ENCODE results near the gene SRR. TPM values are rescaled to one million over a fixed set of nuclear protein-coding genes. Genes with fewer than 3 reads are reported as not detected.

SRR gene
- total RNA-seq, 1 donor from 2014 or later = 27.8 TPM

DNA sequence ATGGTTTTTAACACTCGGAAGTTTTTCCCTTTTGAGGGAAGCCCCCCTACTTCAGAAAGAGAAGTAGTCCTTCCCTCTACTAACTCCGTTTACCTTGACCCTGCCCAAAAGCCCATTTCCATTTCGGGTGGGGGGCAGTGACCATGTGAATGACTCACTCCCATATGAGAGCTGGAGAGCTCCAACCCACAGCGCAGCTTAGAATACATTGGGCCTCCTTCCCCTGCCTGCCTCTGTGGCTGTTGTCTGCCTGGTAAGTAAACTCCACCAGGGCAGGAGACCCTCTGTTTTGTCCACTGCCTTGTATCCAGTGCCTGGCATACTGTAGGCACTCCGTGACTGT lies 34.5 kb downstream of the SRR start:
- Mint-ChIP-seq H3K9me3 (ENCODE audit: unreplicated experiment) (no peaks in the 10 kb centered on the region), H3K27ac (ENCODE audit: unreplicated experiment) (peak overlapping the region; percentile 64), H3K4me1 (ENCODE audit: unreplicated experiment) (peaks cover 12% of the 10 kb centered on the region), H3K27me3 (ENCODE audit: unreplicated experiment) (peaks cover 10% of the 10 kb centered on the region), H3K4me3 (ENCODE audit: unreplicated experiment) (peak overlapping the region; percentile 93), H3K36me3 (ENCODE audit: low read depth, unreplicated experiment) (peaks cover 10% of the 10 kb centered on the region)
- DNase-seq (ENCODE audit: low spot score) = no peak
- TF ChIP-seq, protein P1, sequence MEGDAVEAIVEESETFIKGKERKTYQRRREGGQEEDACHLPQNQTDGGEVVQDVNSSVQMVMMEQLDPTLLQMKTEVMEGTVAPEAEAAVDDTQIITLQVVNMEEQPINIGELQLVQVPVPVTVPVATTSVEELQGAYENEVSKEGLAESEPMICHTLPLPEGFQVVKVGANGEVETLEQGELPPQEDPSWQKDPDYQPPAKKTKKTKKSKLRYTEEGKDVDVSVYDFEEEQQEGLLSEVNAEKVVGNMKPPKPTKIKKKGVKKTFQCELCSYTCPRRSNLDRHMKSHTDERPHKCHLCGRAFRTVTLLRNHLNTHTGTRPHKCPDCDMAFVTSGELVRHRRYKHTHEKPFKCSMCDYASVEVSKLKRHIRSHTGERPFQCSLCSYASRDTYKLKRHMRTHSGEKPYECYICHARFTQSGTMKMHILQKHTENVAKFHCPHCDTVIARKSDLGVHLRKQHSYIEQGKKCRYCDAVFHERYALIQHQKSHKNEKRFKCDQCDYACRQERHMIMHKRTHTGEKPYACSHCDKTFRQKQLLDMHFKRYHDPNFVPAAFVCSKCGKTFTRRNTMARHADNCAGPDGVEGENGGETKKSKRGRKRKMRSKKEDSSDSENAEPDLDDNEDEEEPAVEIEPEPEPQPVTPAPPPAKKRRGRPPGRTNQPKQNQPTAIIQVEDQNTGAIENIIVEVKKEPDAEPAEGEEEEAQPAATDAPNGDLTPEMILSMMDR (IDR thresholded peaks at IDR 0.05; ENCODE audit: unreplicated experiment) = no peak

DNA sequence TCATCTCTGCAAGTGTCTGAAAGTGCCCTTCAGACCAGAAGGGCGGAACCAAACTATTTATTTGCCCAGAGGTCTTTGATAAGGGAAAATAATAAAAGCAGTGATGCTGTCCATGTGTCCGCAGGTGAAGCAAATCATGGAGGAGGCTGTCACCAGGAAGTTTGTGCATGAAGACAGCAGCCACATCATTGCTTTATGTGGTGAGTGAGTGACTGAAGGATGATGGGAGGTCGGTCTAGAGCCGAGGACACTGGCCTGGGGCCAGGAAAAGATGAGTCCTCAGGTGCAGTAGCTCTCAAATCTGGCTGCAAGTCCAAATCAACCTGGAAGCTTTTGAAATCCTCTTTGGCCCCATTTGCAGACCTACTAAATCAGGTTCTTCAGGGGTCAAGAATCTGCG lies 39.7 kb downstream of the SRR start:
- H3K27ac Mint-ChIP-seq (ENCODE audit: unreplicated experiment) = no peak overlapping the region
- DNase-seq (ENCODE audit: low spot score) = no peak
- TF ChIP-seq, protein P1 (IDR thresholded peaks at IDR 0.05; ENCODE audit: unreplicated experiment) = no peak
- H3K9me3 Mint-ChIP-seq (ENCODE audit: unreplicated experiment) = no peaks in the 10 kb centered on the region
- no peaks in the 10 kb centered on the region for H3K4me1 Mint-ChIP-seq (ENCODE audit: unreplicated experiment)
- H3K27me3 Mint-ChIP-seq (ENCODE audit: unreplicated experiment) = peaks cover 2% of the 10 kb centered on the region
- peaks cover 9% of the 10 kb centered on the region for H3K36me3 Mint-ChIP-seq (ENCODE audit: low read depth, unreplicated experiment)
- no peak overlapping the region for H3K4me3 Mint-ChIP-seq (ENCODE audit: unreplicated experiment)

DNA sequence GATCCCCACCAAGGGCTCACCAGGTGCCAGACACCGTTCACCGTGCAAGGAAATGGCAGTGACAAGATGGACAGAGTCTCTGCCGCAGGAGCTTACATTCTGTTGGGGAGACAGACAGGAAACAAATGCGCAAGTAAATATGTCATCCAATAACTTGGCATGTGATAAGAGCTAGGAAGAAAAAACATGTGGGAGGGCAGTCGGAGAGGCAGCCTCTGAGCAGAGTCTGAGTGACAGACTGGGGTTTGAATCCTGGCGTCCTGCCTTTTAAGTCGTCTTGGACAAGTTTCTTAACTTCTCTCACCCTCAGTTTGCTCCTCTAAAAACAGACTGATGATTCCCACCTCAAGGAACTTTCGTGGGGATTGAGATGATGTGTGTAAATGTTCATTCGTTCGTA lies 40.8 kb downstream of the SRR start:
- Mint-ChIP-seq H3K36me3 (ENCODE audit: low read depth, unreplicated experiment) (peaks cover 12% of the 10 kb centered on the region), H3K4me3 (ENCODE audit: unreplicated experiment) (no peak overlapping the region), H3K4me1 (ENCODE audit: unreplicated experiment) (no peaks in the 10 kb centered on the region), H3K9me3 (ENCODE audit: unreplicated experiment) (no peaks in the 10 kb centered on the region), H3K27me3 (ENCODE audit: unreplicated experiment) (no peaks in the 10 kb centered on the region), H3K27ac (ENCODE audit: unreplicated experiment) (no peak overlapping the region)
- TF ChIP-seq, protein P1 (IDR thresholded peaks at IDR 0.05; ENCODE audit: unreplicated experiment) = no peak
- DNase-seq (ENCODE audit: low spot score) = no peak

DNA sequence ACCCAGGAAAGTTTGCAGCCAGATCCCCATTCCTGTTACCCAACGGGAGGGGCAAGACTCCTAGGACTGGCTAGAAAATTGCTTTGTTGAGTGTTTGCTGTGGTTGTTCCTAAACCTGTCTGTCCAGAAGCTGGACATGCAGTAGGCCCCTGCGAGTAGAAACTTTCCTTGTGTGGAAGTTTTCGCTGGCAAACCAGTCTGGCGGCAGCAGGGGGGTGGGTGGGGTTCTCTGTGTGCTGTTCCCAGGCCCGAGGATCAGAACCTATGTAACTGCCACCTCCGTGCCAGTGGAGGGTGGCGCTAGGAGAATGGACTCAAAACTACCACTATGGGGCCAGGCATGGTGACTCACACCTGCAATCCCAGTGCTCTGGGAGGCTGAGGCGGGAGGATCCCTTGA lies 42.7 kb downstream of the SRR start:
- Mint-ChIP-seq H3K27ac (ENCODE audit: unreplicated experiment) (no peak overlapping the region), H3K4me1 (ENCODE audit: unreplicated experiment) (no peaks in the 10 kb centered on the region), H3K27me3 (ENCODE audit: unreplicated experiment) (peaks cover 4% of the 10 kb centered on the region), H3K4me3 (ENCODE audit: unreplicated experiment) (no peak overlapping the region), H3K9me3 (ENCODE audit: unreplicated experiment) (no peaks in the 10 kb centered on the region), H3K36me3 (ENCODE audit: low read depth, unreplicated experiment) (peaks cover 13% of the 10 kb centered on the region)
- DNase-seq (ENCODE audit: low spot score) = no peak
- TF ChIP-seq, protein P1 (IDR thresholded peaks at IDR 0.05; ENCODE audit: unreplicated experiment) = no peak

DNA sequence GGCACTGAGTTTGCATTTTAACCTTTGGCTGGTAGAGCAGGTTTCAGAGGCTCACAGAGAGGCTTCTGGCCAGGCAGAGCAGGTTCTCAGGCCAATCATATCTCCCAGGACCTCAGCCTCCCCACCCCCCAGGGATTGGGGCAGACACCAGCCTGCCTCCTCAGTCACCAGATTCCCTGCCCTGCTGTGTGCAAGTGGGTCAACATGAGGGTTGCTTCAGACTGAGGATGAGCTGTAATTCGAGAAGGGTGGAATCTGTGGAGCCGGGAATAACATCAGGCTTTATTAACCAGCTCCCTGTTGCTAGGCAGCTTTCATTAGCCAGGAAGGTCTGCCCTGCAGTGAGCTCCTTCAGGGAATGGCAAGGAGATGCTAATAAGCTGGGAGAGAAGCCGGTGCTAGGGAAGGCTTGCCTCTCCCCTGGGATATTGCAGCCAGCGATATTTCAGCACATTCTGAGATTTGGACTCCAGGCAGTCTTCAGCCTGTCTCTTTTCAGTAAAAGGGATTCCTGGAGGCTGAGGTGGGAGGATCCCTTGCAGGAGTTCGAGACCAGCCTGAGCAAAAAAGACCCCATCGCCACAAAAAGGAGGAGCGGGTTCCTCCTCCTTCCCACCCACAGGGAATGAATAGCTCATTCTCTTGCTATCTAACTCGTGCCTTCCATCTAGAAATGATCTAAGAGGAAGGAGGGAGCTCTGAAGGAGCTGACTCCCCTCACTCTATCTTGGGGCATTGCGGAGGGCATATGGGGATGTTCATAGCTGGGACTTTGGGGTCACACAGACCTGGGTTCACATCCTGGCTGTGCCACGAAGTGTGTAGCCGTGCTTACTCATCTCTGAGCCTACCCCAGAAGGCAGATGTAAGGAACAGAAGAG lies 44.3 kb downstream of the SRR start:
- H3K36me3 Mint-ChIP-seq (ENCODE audit: low read depth, unreplicated experiment) = peaks cover 13% of the 10 kb centered on the region
- TF ChIP-seq, protein P1 (IDR thresholded peaks at IDR 0.05; ENCODE audit: unreplicated experiment) = no peak
- no peaks in the 10 kb centered on the region for H3K9me3 Mint-ChIP-seq (ENCODE audit: unreplicated experiment)
- peaks cover 4% of the 10 kb centered on the region for H3K27me3 Mint-ChIP-seq (ENCODE audit: unreplicated experiment)
- H3K27ac Mint-ChIP-seq (ENCODE audit: unreplicated experiment) = no peak overlapping the region
- H3K4me1 Mint-ChIP-seq (ENCODE audit: unreplicated experiment) = no peaks in the 10 kb centered on the region
- H3K4me3 Mint-ChIP-seq (ENCODE audit: unreplicated experiment) = peak overlapping the region; percentile 67
- no peak for DNase-seq (ENCODE audit: low spot score)

All from endothelial cell (in vitro differentiated cells).